Liver (tissue), 9 donors: ENCODE data around the gene AATF. TPM values are rescaled to one million over a fixed set of nuclear protein-coding genes. Genes with fewer than 3 reads are reported as not detected.

Source experiments
- DNase-seq: peaks from one replicate; pipeline ENCODE4 v3.0.0-alpha.2; 2017; ENCODE audit warnings: low spot score
- H3K27ac ChIP-seq, 2 donors: one replicate each; pipeline ENCODE4 v1.7.0; 2013; ENCODE audit warnings: inconsistent platforms in 2 of 2, low read length in 2 of 2, control low read depth in 1 of 2, low read depth in 1 of 2, mild to moderate bottlenecking in 1 of 2
- H3K27me3 ChIP-seq, 4 donors: one replicate each; pipeline versions ENCODE4 v1.6.1 to v1.7.0; 2013; ENCODE audit warnings: low read length in 3 of 4, inconsistent platforms in 1 of 4, mild to moderate bottlenecking in 1 of 4, moderate library complexity in 1 of 4; ENCODE audit not compliant: control insufficient read depth in 4 of 4, insufficient read depth in 4 of 4
- H3K36me3 ChIP-seq, 4 donors: one replicate each; pipeline versions ENCODE4 v1.6.1 to v1.7.0; 2013; ENCODE audit warnings: low read length in 3 of 4, mild to moderate bottlenecking in 3 of 4, low read depth in 1 of 4, moderate library complexity in 1 of 4; ENCODE audit not compliant: control insufficient read depth in 4 of 4, insufficient read depth in 3 of 4
- H3K4me1 ChIP-seq, 4 donors: one replicate each; pipeline versions ENCODE4 v1.6.1 to v1.7.0; 2013; ENCODE audit warnings: low read length in 3 of 4, mild to moderate bottlenecking in 3 of 4, moderate library complexity in 1 of 4; ENCODE audit not compliant: control insufficient read depth in 4 of 4, insufficient read depth in 4 of 4
- H3K4me3 ChIP-seq, 3 donors: one replicate each; pipeline versions ENCODE4 v1.6.1 to v1.7.0; 2013; ENCODE audit warnings: low read length in 3 of 3, control low read depth in 1 of 3, low read depth in 1 of 3, mild to moderate bottlenecking in 1 of 3
- H3K9ac ChIP-seq, 2 donors: one replicate each; pipeline ENCODE4 v1.7.0; 2013; ENCODE audit warnings: low read length in 2 of 2, mild to moderate bottlenecking in 2 of 2, moderate library complexity in 2 of 2, control low read depth in 1 of 2, low read depth in 1 of 2
- H3K9me3 ChIP-seq, 4 donors: one replicate each; pipeline versions ENCODE4 v1.6.1 to v1.7.0; 2013; ENCODE audit warnings: low read length in 3 of 4; ENCODE audit not compliant: control insufficient read depth in 4 of 4
- ATF3 ChIP-seq: IDR thresholded peaks from 2 replicates; pipeline ENCODE4 v1.6.1; 2016; ENCODE audit warnings: antibody characterized with exemption
- CTCF ChIP-seq: fragments of 150-350 bp; IDR thresholded peaks from 2 replicates; pipeline ENCODE4 v1.5.1; 2017; ENCODE audit warnings: improper control_type of control experiment, low read depth, low read length; ENCODE audit not compliant: missing input control
- FOXA1 ChIP-seq: IDR thresholded peaks from 2 replicates; pipeline ENCODE4 v1.6.1; 2016; ENCODE audit warnings: antibody characterized with exemption
- GABPA ChIP-seq, 2 donors: IDR thresholded peaks in 1 of 2; conservative IDR thresholded peaks in 1 of 2; 2 replicates each; pipeline ENCODE4 v1.6.1; 2016; ENCODE audit warnings: antibody characterized with exemption in 2 of 2, mild to moderate bottlenecking in 1 of 2, moderate library complexity in 1 of 2
- HNF4A ChIP-seq, 2 donors: conservative IDR thresholded peaks; 2 replicates each; pipeline ENCODE4 v1.6.1; 2016; ENCODE audit warnings: antibody characterized with exemption in 2 of 2, mild to moderate bottlenecking in 2 of 2
- HNF4G ChIP-seq: IDR thresholded peaks from 2 replicates; pipeline ENCODE4 v1.6.1; 2016; ENCODE audit warnings: antibody characterized with exemption
- JUND ChIP-seq, 2 donors: IDR thresholded peaks; 2 replicates each; pipeline ENCODE4 v1.6.1; 2016; ENCODE audit warnings: antibody characterized with exemption in 2 of 2
- MAX ChIP-seq: IDR thresholded peaks from 2 replicates; pipeline ENCODE4 v1.6.1; 2016; ENCODE audit warnings: antibody characterized with exemption
- NR2F2 ChIP-seq: IDR thresholded peaks from 2 replicates; pipeline ENCODE4 v1.6.1; 2016; ENCODE audit warnings: antibody characterized with exemption
- RAD21 ChIP-seq, 2 donors: IDR thresholded peaks; 2 replicates each; pipeline ENCODE4 v1.6.1; 2016; ENCODE audit warnings: antibody characterized with exemption in 2 of 2, mild to moderate bottlenecking in 2 of 2
- REST ChIP-seq: IDR thresholded peaks from 2 replicates; pipeline ENCODE4 v1.6.1; 2016; ENCODE audit warnings: antibody characterized with exemption, mild to moderate bottlenecking
- RXRA ChIP-seq, 2 donors: IDR thresholded peaks; 2 replicates each; pipeline ENCODE4 v1.6.1; 2017 to 2018; ENCODE audit warnings: antibody characterized with exemption in 2 of 2, mild to moderate bottlenecking in 1 of 2
- YY1 ChIP-seq: IDR thresholded peaks from 2 replicates; pipeline ENCODE4 v1.6.1; 2016; ENCODE audit warnings: antibody characterized with exemption, mild to moderate bottlenecking
- ZBTB33 ChIP-seq: IDR thresholded peaks from 2 replicates; pipeline ENCODE4 v1.6.1; 2016; ENCODE audit warnings: antibody characterized with exemption
- WGBS: extraction: QIAGEN DNeasy Blood & Tissue Kit; methylation state at CpG from one replicate; pipeline ENCODE4 v1.1.7; 2013; 5-methylcytosine and 5-hydroxymethylcytosine counted together
- polyA plus RNA-seq, 2 donors: library from polyadenylated mRNA; stranded (reverse) in 1 of 2; unstranded in 1 of 2; fragments of 200-250 nt in 1 of 2; fragments of >200 nt in 1 of 2; fragmentation: Nextera tagmentation in 1 of 2; extraction: Ambion mirVana in 1 of 2; gene quantifications; one replicate each; pipeline versions ENCODE4 v1.2.1 to v1.2.3, GENCODE V29; 2013 to 2015
- total RNA-seq, 2 donors: library from RNA; depleted of rRNA; stranded (reverse); fragments of >200 nt; gene quantifications; one replicate each; pipeline ENCODE4 v1.2.3, GENCODE V29; 2014
- donor health status: healthy.
- donor health status: healthy.
- donor health status: healthy.
- donor health status: healthy.
- donor health status: healthy.

AATF gene
- total and polyA plus RNA-seq, 4 donors = 10.8 to 16.9 (median 13.4) TPM

- TF ChIP-seq FOXA1 = no peak
- TF ChIP-seq MAX = no peak
- TF ChIP-seq CTCF = no peak
- TF ChIP-seq HNF4G = no peak
- TF ChIP-seq NR2F2 = no peak
- no peak for DNase-seq
- Histone ChIP-seq H3K4me1 (no peaks in the 10 kb centered on the region), H3K27me3 (no peaks in the 10 kb centered on the region), H3K36me3 (peaks cover 5 to 68% (median 29%) of the 10 kb centered on the region in 4 donors), H3K9me3 (no peaks in the 10 kb centered on the region), H3K4me3 (no peak overlapping the region), H3K27ac (no peak overlapping the region), H3K9ac (no peak overlapping the region)
- 88% methylated on average over 3 of the region's 3 CpGs for WGBS
Observed at GRCh38 chr17:37090941-37091340, 142.2 kb downstream of the AATF start.

GRCh38 chr17:37092071-37092470, 143.3 kb downstream of the AATF start:
- DNase-seq = no peak
- Histone ChIP-seq H3K4me3 (no peak overlapping the region), H3K9me3 (no peaks in the 10 kb centered on the region), H3K27me3 (no peaks in the 10 kb centered on the region), H3K4me1 (no peaks in the 10 kb centered on the region), H3K27ac (no peak overlapping the region), H3K36me3 (peaks cover 7 to 68% (median 33%) of the 10 kb centered on the region in 4 donors), H3K9ac (no peak overlapping the region)
- WGBS = 88% methylated on average over 2 of the region's 2 CpGs
- TF ChIP-seq FOXA1 (no peak), RXRA (IDR thresholded peaks at IDR 0.05) (no peak), RAD21 (IDR thresholded peaks at IDR 0.05) (no peak), REST (no peak), CTCF (no peak), JUND (IDR thresholded peaks at IDR 0.05) (no peak), ZBTB33 (no peak), MAX (no peak), YY1 (no peak), ATF3 (no peak), NR2F2 (no peak), HNF4A (conservative IDR thresholded peaks at IDR 0.05) (no peak), GABPA (IDR thresholded peaks at IDR 0.05 in 1 of 2, conservative IDR thresholded peaks at IDR 0.05 in 1 of 2) (no peak)
